HEK293 (cell line): ENCODE results near the gene AMOTL1.

ENCODE experiments used
- KLF8 ChIP-seq: fragments of 450-650 bp; formaldehyde crosslinking; IDR thresholded peaks from 2 replicates; pipeline ENCODE4 v1.5.1; 2016; ENCODE audit warnings: missing biosample characterization, missing genetic modification characterization
- TF ChIP-seq, protein P1 (sequence below): fragments of 450-650 bp; formaldehyde crosslinking; IDR thresholded peaks from 2 replicates; pipeline ENCODE4 v1.5.1; 2016; ENCODE audit warnings: missing biosample characterization, missing genetic modification characterization

DNA sequence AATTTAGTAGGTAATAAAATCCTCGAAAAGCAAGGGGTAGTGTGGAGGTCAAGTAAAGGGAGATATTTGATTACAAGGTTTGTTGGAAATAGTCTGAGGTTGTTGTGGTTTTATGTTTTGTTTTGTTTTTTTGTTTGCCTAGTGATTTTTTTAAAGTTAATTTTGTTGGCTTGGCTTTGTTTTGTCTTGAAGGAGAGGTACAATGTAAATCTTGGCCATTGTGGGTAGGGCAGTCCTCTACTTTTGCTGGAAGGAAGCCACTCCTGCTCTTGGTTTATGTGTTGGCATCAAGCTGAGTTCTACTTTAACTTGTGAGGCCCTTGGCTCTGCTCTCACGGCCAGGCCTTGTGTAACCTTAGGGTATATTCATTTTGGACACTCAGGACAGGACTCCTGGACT, 3.2 kb downstream of the AMOTL1 start:
- no peak for TF ChIP-seq KLF8 (tag by site-specific recombination)
- TF ChIP-seq, protein P1, sequence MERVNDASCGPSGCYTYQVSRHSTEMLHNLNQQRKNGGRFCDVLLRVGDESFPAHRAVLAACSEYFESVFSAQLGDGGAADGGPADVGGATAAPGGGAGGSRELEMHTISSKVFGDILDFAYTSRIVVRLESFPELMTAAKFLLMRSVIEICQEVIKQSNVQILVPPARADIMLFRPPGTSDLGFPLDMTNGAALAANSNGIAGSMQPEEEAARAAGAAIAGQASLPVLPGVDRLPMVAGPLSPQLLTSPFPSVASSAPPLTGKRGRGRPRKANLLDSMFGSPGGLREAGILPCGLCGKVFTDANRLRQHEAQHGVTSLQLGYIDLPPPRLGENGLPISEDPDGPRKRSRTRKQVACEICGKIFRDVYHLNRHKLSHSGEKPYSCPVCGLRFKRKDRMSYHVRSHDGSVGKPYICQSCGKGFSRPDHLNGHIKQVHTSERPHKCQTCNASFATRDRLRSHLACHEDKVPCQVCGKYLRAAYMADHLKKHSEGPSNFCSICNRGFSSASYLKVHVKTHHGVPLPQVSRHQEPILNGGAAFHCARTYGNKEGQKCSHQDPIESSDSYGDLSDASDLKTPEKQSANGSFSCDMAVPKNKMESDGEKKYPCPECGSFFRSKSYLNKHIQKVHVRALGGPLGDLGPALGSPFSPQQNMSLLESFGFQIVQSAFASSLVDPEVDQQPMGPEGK, result no peak
